SW 1271 (cell line): ENCODE data around the gene DISC1.
"Not testable (repeated sequence)": the region's sequence is repeated elsewhere in the genome, so short reads cannot be mapped to it uniquely, and the experiment has no call there.

Experiments
- DNase-seq, 2 experiments: peaks; one replicate each; lab custom pipeline; 2025; lab: John Stamatoyannopoulos, UW

The DISC1 gene

DNA sequence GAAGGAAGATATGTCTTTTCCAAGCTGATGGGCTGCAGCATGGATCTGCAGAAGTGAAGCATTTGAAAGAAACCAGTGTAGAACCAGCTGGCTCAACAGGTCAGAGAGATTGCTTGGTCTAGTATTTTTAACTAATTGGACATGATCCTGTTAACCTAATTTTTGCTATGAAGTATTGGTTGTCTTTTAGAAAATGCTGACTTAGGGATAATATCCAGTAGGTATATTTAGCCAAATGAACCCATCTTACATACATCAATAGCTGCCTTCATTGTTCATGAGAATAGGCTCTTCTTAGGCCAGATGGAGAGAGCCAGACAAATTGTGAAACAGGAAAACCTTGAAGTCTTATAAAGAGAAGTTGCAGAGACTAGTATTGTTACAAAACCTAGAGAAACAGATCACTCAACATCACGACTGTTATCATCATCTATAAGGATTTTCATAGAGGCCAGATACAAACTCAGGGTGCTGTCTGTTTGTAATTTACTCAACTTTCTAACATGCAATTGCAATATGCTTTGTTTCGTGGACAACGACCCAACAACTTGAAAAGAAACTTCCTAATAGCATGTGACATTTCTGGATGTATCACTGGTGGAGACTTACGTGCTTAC lies 148.2 kb downstream of the DISC1 start:
- DNase-seq: no peak

DNA sequence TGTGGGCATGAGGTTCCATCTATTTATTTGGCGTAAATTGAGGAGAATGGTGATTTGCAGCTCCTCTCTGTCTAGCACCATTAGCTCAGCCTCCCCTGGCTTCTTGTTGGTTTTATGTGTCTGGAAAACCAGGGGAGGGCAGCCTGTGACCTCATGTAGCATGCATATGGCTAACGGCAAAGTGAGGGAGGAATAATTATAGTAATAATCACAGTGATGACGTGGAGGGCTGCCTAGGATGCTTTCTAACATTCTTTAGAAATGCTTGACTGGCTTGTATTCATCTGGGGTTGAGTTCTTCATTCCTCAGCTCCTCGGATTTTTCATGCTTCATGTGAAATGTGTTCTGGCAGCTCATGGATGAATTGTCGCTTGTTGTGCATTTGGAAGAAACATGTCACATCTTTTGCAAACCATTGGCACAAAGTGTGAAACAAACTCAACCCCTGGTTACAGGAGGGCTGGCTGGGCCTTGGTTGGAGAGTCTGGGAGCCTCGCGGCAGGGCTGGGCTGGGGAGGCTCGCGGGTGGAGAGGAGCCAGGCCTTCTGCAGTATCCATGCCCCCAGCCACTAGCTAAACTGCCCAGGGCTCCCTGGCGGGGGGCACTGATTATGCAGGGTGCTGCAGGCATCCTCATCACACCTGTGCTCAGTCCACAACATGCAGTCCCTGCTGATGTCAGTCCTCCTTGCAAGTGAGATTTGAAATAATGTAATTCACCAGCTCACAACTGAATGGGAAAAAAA lies 149.6 kb downstream of the DISC1 start:
- no peak for DNase-seq

DNA sequence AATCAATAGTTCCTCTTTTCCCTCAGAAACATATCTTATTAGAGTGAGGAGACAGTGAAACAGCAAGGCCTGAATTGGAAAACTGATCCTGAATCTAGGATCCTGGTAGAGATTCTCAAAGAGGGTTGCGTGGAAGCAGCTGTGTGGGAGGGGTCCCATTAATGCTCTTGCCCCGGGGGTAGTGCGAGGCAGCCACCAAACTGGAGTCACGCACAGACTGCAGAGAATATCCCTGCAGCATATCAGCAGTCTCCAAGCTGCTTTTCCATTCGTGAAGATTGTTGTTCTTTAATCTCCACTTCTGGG lies 150.1 kb downstream of the DISC1 start:
- no peak for DNase-seq

DNA sequence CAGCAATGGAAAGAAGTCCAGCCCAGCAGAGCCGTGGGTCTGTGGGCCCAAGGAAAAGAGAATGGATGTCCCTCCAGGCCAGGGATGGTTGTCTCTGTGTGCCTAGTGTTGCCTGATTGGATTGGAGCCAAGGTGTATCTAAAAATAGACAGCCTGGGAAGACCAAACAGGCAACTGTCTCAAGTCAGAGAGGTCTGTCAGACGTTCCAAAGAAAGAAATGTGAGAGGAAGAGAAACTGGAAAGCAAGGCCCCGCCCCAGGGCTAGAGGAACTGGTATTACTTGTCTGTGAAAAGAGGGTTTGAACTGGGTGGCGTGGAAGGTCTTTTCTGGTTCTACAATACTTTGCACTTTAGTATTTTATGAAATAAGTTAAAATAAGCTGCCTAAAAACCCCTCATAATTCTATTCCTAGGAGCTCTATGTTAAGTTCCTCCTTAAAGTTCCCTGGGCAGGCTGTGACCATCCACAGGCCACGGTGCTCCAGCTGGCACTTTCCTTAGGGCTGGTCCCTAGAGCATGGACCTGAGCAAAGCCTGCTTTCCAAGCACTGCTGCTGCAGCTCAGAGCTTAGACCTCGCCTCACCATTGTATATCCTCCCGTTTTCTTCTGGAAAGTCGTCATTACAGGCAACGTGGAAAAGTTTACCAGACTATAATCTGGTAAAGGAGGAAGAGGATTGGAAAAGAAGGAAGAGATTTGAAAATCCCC lies 151.6 kb downstream of the DISC1 start:
- no peak for DNase-seq

DNA sequence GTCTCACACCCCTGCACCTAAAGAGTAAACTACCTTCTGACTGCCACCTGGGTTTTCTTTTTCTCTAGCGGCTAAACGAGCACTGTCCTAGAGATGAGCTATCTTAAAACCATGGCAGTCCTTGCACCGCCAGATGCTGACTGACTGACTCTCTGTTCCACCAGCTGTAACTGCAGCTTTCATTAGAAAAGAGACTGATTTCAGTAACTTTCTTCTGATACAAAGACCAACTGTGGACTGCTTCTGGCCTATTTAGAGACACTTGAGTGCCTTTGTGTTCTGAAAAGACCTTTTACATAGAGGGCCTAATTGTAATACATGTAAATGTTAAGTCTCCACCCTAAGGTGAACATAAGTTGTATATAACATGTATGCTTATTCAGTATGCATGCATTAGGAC lies 152.5 kb downstream of the DISC1 start:
- no peak for DNase-seq

DNA sequence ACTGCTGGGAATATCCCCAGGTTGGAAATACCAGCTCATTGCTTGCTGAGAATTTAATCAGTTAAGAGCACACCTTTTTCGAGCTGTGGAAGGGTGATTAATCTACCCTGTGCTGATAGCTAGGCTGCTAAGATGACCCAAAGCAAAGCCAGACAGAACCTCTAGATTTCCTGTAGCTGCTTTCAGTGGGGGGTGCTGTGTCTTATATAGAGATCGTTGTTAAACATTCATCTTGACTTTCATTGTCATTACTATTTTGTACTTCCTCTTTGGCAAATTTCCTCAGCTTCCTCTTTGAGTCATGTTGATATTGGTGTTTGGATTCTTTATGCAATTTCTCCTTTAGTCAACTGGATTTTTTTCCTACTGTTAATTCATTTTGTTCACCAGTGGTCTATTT lies 155.3 kb downstream of the DISC1 start:
- no peak for DNase-seq

DNA sequence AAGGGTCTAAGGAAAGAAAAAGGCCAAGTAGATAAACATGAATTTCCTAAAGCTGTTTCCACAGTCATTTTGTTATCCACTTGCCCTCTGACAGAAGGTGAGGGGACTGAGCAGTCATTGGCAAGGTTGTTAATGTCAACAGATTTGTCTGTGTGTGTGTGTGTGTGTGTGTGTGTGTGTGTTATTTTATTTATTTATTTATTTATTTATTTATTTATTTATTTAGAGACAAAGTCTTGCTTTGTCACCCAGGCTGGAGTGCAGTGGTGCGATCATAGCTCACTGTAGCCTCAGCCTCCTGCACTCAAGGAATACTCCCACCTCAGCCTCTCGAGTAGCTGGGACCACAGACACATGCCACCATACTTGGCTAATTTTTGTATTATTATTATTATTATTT lies 158.5 kb downstream of the DISC1 start:
- not testable (repeated sequence) for DNase-seq

DNA sequence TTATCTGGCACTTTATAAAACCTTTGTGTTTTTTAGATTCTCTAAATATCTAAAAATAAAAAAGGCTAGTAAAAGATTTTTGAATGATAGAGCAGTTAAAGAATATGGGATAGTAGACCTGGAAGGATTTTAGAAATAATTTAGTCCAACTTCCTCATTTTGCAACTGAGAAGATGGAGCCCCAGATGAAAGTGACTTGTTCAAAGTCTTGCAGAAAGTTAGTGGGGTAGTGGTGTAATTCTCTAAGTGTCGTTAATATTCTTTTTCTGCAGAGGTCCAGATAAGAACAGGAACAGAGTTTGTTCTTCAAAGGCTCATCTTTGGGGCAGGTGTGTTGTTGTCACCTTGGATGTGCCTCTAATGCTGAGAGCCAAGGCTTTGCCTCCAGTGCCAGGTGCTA lies 159.5 kb downstream of the DISC1 start:
- no peak for DNase-seq

DNA sequence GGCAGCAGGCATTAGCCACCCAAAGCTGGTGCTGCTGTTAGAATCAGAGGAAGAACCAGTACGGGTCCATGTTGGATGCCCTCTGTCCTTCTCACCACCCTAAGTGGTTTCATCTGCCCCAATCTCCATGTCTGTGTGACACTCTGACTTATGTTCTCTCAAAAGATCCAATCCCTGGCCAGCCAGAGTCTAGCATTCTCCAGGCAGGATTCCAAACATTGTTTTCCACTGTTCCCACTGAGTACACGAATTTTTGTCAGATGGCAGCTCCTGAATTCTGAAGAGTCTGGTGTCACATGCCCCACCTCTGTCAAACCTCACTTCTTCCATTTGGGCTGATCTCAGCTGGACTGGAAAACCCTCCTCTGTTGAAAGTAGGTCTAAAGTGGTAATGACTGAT lies 166.0 kb downstream of the DISC1 start:
- DNase-seq: no peak

DNA sequence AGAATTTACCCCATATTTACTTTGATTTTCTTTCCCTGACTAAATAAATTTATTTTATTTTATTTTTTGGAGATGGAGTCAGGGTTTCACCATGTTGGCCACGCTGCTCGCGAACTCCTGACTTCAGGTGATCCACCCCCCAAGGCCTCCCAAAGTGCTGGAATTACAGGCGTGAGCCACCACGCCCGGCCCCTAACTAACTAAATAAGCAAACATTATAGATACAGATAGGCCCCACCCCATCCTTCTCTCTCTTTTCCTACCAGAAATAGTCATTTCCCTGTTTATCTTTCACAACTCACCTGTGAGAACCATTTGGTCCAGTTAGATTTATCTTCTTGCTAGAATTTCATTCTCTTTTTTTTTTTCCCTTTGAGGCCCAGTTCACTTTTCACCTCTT lies 167.3 kb downstream of the DISC1 start:
- no peak for DNase-seq

DNA sequence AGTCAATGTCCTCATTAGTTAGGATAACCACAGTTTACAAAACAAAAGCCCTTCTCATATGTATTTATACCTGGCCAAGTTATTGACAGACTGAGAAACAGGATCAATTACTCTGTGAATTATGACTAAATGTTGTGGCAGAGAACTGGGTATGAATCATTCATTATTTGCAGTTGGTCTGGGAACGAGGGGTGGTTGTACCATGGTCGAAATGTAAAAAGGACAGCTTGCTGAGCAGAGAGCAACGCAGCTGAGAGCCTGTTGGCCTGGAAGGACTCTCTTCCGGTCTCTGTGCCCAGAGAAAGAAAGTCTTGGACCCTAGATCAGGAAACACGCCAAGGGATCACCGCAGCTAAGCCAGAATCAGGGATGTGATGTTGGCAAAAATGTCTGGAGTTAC lies 169.6 kb downstream of the DISC1 start:
- DNase-seq: no peak

DNA sequence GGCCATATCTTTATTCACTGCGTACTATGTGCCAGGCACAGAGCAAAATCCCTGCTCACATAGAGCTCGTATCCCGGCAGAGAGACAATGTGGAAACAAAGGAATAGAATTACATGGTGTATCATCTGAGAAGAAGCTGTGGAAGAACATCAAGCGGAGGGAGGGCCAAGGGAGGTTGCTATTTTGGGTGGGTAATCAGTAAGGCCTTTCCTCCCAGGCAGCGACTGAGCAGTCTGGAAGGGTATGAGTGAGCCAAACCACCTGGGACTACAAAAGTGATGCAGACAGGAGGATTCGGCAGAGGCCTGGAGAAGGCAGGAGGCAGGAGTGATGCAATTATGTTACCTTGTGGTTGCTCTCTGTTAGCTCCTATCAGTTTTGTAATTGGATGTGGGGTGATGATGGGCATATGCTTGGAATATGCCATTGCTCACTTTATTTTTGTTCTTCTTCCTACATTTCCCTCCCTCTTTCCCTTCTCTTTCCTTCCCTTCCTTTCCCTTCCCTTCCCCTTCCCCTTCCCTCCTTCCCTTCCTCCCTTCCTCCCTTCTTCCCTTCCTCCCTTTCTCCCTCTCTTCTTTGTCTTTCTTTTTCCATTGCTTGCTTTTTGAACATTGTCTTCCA lies 172.9 kb downstream of the DISC1 start:
- DNase-seq: no peak

DNA sequence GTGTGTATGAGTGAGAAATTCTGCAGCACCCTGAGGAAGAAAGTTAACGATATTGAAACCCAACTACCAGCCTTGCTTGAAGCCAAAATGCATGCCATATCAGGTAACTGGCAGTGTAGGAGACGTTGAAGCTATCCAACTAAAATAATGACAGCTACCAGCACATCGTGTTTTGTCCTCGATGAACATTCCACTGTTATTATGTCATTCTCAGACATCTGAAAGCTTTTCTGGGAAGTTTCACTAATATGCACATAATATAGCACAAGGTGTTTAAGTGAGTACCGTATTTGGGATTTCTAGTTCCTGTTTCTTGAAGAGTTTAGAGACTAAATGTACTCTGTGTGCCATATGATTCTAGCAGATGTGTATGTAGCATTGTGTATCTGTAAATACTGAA lies 173.5 kb downstream of the DISC1 start:
- DNase-seq: no peak

DNA sequence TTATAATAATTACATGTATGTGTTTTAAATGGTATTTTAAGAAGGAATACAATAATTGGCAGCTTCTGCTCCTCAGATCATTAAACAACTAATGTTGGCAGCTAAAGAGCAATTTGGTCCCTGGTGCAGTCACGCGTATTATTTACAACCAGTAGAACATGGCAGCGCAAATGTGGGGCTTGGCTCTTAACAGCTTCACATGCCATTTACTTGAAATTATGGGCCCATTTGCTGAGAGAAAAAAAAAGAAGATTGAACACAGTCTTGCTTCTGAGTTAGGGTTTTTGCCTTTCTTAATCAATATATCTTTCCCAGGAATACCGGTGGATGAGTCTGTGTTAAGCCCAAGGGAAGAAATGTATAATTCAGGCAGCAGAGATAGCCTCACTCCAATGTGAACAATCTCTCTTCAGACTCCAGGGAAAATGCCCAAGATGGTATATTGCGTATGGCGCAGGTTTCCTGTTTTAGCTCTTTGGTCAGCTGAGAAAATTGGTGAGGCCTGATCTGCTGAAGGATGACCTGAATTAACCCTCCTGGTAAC lies 174.5 kb downstream of the DISC1 start:
- DNase-seq: no peak

DNA sequence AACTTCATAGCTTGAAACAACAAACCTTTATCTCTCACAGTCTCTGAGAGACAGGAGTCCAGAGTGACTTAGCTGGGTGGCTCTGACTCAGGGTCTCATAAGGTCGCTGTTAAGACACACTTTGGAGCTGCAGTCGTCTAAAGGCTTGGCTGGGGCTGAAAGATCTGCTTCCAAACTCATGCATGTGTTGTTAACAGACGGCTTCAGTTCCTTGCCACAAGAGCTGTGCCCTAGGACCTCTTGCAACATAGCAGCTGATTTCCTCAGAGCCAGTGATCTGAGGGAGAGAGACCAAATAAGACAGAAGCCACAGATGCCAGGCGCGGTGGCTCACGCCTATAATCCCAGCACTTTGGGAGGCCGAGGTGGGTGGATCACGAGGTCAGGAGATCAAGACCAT lies 176.8 kb downstream of the DISC1 start:
- no peak for DNase-seq

DNA sequence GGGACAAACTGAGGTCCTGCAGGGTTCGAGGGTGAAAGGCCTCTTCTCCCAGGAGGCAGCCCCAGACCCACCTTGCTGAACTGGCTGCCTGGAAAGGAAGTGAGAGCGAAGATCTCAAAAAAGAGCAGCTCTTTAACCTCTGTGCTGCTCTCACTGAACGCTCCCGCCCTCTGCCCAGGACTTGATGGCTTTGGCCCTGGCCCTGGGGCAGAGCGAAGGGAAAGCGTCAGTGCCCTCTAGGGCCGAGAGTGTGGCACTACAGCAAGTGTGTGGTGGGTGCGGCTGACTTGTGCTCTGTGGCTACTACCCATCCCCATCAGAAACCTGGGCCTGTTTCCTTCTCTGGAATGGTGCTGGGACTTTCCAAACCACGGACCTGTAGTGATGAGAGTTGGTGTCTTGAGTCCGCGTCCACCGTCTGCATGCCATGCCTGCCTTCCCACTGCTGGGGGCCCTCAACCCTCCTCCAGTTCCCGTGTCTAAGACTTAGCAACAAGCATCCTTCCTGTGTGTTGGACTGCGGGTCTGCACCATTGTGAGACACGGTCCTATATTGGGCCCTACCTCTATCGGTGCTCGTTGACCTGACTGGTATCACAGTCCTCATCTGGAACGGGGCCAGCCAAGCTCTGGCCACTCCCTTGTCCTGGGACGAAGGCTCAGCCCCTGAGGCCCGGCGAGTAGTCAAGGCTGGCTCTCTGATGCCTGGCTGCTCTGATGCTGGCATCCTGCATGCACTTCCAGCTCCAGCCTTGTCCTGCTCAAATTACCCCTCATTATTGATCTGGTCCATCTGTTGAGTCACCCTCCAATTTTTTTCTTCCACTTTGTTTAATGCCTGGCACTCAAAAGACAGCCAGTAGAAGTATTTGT lies 180.3 kb downstream of the DISC1 start:
- peak in 1 of 2 experiments; percentile 2 for DNase-seq

DNA sequence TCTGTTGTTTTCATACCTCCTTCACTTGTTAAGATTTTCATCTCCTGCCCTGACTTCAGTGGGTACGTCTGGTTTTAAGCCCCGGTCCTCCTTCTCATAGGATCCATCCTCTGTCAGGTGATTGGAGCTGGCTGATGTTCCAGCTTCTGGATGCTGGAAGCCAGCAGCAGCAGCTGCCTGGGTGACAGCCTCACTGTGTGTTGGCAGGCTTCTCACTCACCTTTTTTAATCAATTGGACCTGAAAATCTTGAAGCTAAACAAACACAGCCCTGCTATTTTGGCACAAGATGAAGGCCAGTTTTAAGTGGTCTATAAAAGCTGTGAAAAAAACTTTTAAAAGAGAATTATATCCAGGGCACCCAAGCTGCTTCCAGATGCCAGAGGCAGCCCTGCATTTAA lies 181.0 kb downstream of the DISC1 start:
- no peak for DNase-seq

DNA sequence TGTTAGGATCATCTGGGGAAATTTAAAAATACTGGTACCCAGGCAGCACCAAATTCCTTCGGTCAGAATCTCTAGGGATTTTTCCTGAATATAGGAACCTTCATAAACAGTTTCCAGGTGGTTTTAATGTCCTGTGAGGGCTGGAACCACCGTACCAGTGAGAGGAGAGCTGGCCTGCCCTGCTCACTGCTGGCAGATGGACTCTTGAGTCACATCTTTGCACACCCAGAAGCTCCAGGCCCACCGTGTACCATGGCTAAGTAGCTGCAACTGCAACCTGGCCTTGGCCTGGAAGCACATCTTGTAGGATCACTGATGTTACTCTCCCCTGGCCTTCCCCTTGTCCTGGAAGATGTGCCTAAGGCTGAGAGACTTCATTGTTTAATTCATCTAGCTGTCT lies 181.5 kb downstream of the DISC1 start:
- DNase-seq: no peak

DNA sequence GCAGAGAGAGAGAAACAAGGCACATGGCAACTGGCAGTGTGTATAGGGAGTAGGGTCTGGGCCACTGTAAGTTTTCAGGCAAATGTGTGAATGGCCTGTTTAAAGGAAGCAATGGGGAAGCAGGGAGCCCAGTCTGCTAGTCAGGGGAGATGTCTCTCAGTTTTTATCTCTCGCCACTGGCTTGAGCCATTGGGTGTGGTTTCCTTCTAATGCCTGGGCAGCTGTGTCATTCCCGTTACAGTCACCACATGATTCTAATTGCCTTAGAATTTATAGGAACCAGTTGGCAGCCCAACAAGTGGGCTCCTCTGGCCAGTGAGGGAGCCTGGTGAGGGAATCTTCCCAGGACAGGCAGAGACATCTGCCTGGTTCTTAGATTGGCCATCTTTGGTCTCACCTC lies 182.4 kb downstream of the DISC1 start:
- peak; percentile 10 to 47 for DNase-seq

DNA sequence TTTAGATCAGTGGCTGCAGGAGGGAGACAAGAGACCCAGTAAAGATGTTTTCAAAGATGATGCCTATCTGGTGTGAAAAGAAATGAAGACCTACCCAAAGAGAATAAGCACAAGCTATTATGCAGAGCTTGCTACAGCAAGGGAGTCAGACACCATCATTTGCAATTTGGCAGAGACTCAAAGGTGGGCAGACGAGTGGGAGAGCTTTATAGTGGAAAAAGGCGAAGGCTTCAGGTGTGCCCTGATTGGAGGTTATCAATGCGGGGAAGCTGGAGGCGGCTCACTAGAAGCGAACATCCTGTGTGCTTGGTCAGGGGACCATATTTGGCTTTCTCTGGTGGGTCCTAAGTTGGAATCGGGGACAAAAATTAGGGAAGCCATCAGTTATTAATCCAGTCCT lies 183.8 kb downstream of the DISC1 start:
- no peak for DNase-seq

DNA sequence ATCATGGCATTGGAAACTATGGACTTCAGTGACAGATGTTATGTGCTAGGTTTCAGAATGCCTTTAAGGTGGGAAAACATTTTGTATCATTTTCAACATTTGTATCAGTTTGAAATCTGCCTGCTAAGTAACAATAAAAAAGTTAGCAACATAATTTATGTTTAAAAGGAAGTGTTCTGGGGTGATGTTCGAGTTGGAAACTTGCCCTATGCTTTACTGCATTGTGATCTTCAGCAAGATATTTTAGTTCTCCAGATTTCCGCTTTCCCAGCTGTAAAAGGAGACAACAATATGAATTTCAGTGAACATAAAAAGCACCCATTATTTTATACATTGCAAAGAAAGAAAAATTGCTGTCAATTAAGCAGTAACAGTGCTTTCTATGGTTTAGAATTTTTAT lies 187.4 kb downstream of the DISC1 start:
- DNase-seq: no peak

DNA sequence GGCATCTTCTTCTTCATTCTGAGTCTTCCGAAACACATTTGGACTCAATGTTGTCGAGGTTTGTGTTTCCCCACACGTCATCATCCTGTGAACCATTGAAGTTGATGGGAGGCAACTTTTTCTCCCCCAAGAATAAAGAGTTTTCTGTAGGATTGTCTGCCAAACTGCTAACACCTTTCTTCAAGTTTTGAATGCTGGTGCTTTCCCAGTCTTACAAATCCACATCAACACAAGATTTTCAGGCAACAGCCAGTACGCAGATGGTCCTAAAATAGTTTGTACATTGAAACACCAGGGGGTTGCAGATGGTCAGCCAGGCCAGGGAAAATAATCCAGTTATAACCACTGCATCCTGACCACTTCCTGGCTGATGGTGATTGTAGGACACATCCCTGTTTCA lies 187.9 kb downstream of the DISC1 start:
- DNase-seq: no peak
